SK-N-SH treated with all-trans-retinoic acid at 6 μM for 48 hours (cell line): Measurements from ENCODE around the gene KIAA1549.

ENCODE experiments used
- CREB5 ChIP-seq: fragments of 250-450 bp; sonication (Bioruptor Pico); IDR thresholded peaks from 2 replicates; pipeline ENCODE4 v1.5.1; 2020; ENCODE audit warnings: low read depth, mild to moderate bottlenecking, moderate library complexity
- TCF4 ChIP-seq: fragments of 250-450 bp; sonication (Bioruptor Pico); IDR thresholded peaks from 2 replicates; pipeline ENCODE4 v1.8.0; 2021; ENCODE audit warnings: mild to moderate bottlenecking, moderate library complexity, borderline replicate concordance
- TSHZ2 ChIP-seq: fragments of 250-450 bp; sonication (Bioruptor Pico); IDR thresholded peaks from 2 replicates; pipeline ENCODE4 v1.5.0; 2020; ENCODE audit warnings: mild to moderate bottlenecking, moderate library complexity
- ZFP3 ChIP-seq: fragments of 250-450 bp; sonication (Bioruptor Pico); IDR thresholded peaks from 2 replicates; pipeline ENCODE4 v1.5.0; 2020; ENCODE audit warnings: mild to moderate bottlenecking, moderate library complexity
- ZFP30 ChIP-seq: fragments of 450-650 bp; formaldehyde crosslinking; IDR thresholded peaks from 2 replicates; pipeline ENCODE4 v1.5.0; 2022; ENCODE audit warnings: mild to moderate bottlenecking, moderate library complexity
- TF ChIP-seq, protein P1 (sequence below): fragments of 250-450 bp; sonication (Bioruptor Pico); IDR thresholded peaks from 2 replicates; pipeline ENCODE4 v1.8.0; 2020; ENCODE audit warnings: mild to moderate bottlenecking, moderate library complexity, borderline replicate concordance

- TF ChIP-seq TSHZ2, result no peak
- TF ChIP-seq, protein P1, sequence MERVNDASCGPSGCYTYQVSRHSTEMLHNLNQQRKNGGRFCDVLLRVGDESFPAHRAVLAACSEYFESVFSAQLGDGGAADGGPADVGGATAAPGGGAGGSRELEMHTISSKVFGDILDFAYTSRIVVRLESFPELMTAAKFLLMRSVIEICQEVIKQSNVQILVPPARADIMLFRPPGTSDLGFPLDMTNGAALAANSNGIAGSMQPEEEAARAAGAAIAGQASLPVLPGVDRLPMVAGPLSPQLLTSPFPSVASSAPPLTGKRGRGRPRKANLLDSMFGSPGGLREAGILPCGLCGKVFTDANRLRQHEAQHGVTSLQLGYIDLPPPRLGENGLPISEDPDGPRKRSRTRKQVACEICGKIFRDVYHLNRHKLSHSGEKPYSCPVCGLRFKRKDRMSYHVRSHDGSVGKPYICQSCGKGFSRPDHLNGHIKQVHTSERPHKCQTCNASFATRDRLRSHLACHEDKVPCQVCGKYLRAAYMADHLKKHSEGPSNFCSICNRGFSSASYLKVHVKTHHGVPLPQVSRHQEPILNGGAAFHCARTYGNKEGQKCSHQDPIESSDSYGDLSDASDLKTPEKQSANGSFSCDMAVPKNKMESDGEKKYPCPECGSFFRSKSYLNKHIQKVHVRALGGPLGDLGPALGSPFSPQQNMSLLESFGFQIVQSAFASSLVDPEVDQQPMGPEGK (CRISPR knock-in tag), result no peak
- TF ChIP-seq CREB5, result no peak
- no peak for TF ChIP-seq ZFP30 (CRISPR knock-in tag)
- no peak for TF ChIP-seq ZFP3 (CRISPR knock-in tag)
- TF ChIP-seq TCF4 (CRISPR knock-in tag), result no peak
Observed at GRCh38 chr7:138798836-138799235, 182.4 kb downstream of the KIAA1549 start.
